Suprapubic skin (tissue), 4 donors: Measurements from ENCODE around the gene HES1. TPM values are rescaled to one million over a fixed set of nuclear protein-coding genes. Genes with fewer than 3 reads are reported as not detected.
A peak's percentile ranks its signal among the peaks of the same experiment; 100 is the strongest.

Experiments used
- DNase-seq, 2 donors: peaks; one replicate each; pipeline ENCODE4 v3.0.0-alpha.2; 2019; ENCODE audit warnings: low spot score in 2 of 2
- H3K27ac ChIP-seq: fragments of 200-600 bp; sonication (generic); one replicate; pipeline ENCODE4 v1.5.1; 2019
- H3K27me3 ChIP-seq: fragments of 200-600 bp; sonication (generic); one replicate; pipeline ENCODE4 v1.5.1; 2019
- H3K36me3 ChIP-seq: fragments of 200-600 bp; sonication (generic); one replicate; pipeline ENCODE4 v1.5.1; 2019
- H3K4me1 ChIP-seq: fragments of 200-600 bp; sonication (generic); one replicate; pipeline ENCODE4 v1.5.1; 2019
- H3K4me3 ChIP-seq: fragments of 200-600 bp; sonication (generic); one replicate; pipeline ENCODE4 v1.5.1; 2019; ENCODE audit warnings: mild to moderate bottlenecking
- H3K9me3 ChIP-seq: fragments of 200-600 bp; sonication (generic); one replicate; pipeline ENCODE4 v1.5.1; 2019
- CTCF ChIP-seq, 2 donors: fragments of 200-600 bp in 1 of 2; fragments of 450-650 bp in 1 of 2; sonication (generic) in 1 of 2; IDR thresholded peaks; one replicate each; pipeline ENCODE4 v1.5.1; 2016 to 2019; ENCODE audit warnings: antibody characterized with exemption in 2 of 2, mild to moderate bottlenecking in 1 of 2, moderate library complexity in 1 of 2
- EP300 ChIP-seq: sonication (generic); formaldehyde crosslinking; IDR thresholded peaks from one replicate; pipeline ENCODE4 v1.6.1; 2017; ENCODE audit warnings: antibody characterized with exemption
- POLR2A ChIP-seq, 2 donors: fragments of 450-650 bp; IDR thresholded peaks; one replicate each; pipeline ENCODE4 v1.6.1; 2017; ENCODE audit warnings: antibody characterized with exemption in 2 of 2, mild to moderate bottlenecking in 2 of 2, moderate library complexity in 2 of 2
- POLR2AphosphoS5 ChIP-seq, 3 donors: sonication (generic); formaldehyde crosslinking; IDR thresholded peaks; one replicate each; pipeline ENCODE4 v1.6.1; 2017; ENCODE audit warnings: antibody characterized with exemption in 3 of 3
- WGBS: methylation state at CpG from one replicate; pipeline ENCODE4 v1.1.5; 2018; 5-methylcytosine and 5-hydroxymethylcytosine counted together
- total RNA-seq, 4 donors: library from RNA; depleted of rRNA; stranded (reverse); fragments of >200 nt; gene quantifications; one replicate each; pipeline ENCODE4 v1.1.0, GENCODE V29; 2016

The HES1 gene
- total RNA-seq = 100 to 1,000 TPM; 128 to 206 (median 154) TPM

GRCh38 chr3:194135806-194136518, at the start of gene HES1:
Gene HES1 (plus strand): TSS chr3:194136148. CDS start chr3:194136381, 233 bp downstream.
- peak within 1 kb of the TSS; percentile 92 for H3K27ac ChIP-seq
- 1% methylated on average over 29 of the region's 29 CpGs for WGBS
- H3K36me3 ChIP-seq = peaks cover 6% of the 10 kb centered on the region
- H3K27me3 ChIP-seq = no peaks in the 10 kb centered on the region
- TF ChIP-seq POLR2AphosphoS5 (IDR thresholded peaks at IDR 0.05) = peak; percentile 93 to 96 (median 95)
- no peak for TF ChIP-seq EP300
- TF ChIP-seq CTCF (IDR thresholded peaks at IDR 0.05) = no peak
- peak; percentile 69 to 92 for TF ChIP-seq POLR2A (IDR thresholded peaks at IDR 0.05)
- H3K4me1 ChIP-seq = peaks cover 89% of the 10 kb centered on the region
- H3K4me3 ChIP-seq = peak within 1 kb of the TSS; percentile 68
- no peaks in the 10 kb centered on the region for H3K9me3 ChIP-seq
- peak; percentile 94 for DNase-seq

DNA sequence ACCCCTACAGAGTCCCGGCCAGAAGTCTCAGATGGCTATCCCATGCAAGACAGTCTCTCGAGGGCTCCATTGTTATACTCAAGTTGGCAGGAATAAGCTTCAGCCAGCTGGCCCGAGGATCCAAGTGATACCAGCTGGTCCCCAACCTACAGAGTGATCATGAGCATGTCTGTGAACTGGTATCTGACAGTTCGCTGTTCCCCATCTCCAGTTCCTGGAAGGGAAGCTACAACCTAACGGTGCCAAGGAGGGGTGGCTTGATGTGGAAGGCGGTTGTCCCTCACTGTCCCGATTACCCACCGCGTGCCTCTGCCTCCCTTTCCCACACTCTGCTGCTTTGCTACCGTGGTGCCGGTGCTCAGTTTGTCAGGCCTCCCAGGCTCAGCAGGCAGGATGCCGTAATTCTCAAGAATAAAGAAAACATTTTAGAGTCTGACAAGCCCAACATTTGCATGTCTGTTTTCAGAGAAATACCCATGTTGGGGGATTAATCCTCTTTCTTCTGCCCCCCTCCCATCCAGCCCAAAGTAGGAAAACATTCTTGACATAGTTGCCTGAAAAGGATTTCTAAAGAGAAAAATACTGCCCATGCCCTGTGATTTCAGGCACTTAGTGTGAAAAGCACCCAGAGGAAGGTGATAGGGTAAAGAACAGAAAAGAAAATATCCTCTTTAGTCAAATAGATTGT, 49.4 kb upstream of the HES1 start:
- TF ChIP-seq CTCF (IDR thresholded peaks at IDR 0.05) (no peak), EP300 (no peak), POLR2A (IDR thresholded peaks at IDR 0.05) (no peak), POLR2AphosphoS5 (IDR thresholded peaks at IDR 0.05) (no peak)
- peak; percentile 34 to 58 for DNase-seq
- 93% methylated on average over 11 of the region's 12 CpGs for WGBS
- H3K9me3 ChIP-seq = no peaks in the 10 kb centered on the region
- H3K36me3 ChIP-seq = no peaks in the 10 kb centered on the region
- H3K27me3 ChIP-seq = no peaks in the 10 kb centered on the region
- no peak overlapping the region for H3K27ac ChIP-seq
- peaks cover 41% of the 10 kb centered on the region for H3K4me1 ChIP-seq
- H3K4me3 ChIP-seq = no peak overlapping the region

GRCh38 chr3:194087280-194087679, 48.7 kb upstream of the HES1 start:
- no peak overlapping the region for H3K4me3 ChIP-seq
- peaks cover 37% of the 10 kb centered on the region for H3K4me1 ChIP-seq
- WGBS = 89% methylated on average over 5 of the region's 5 CpGs
- peak in 1 of 2 donors; percentile 37 for DNase-seq
- no peaks in the 10 kb centered on the region for H3K27me3 ChIP-seq
- TF ChIP-seq EP300 = no peak
- no peak for TF ChIP-seq POLR2A (IDR thresholded peaks at IDR 0.05)
- TF ChIP-seq POLR2AphosphoS5 (IDR thresholded peaks at IDR 0.05) = no peak
- TF ChIP-seq CTCF (IDR thresholded peaks at IDR 0.05) = no peak
- no peak overlapping the region for H3K27ac ChIP-seq
- H3K36me3 ChIP-seq = no peaks in the 10 kb centered on the region
- no peaks in the 10 kb centered on the region for H3K9me3 ChIP-seq

DNA sequence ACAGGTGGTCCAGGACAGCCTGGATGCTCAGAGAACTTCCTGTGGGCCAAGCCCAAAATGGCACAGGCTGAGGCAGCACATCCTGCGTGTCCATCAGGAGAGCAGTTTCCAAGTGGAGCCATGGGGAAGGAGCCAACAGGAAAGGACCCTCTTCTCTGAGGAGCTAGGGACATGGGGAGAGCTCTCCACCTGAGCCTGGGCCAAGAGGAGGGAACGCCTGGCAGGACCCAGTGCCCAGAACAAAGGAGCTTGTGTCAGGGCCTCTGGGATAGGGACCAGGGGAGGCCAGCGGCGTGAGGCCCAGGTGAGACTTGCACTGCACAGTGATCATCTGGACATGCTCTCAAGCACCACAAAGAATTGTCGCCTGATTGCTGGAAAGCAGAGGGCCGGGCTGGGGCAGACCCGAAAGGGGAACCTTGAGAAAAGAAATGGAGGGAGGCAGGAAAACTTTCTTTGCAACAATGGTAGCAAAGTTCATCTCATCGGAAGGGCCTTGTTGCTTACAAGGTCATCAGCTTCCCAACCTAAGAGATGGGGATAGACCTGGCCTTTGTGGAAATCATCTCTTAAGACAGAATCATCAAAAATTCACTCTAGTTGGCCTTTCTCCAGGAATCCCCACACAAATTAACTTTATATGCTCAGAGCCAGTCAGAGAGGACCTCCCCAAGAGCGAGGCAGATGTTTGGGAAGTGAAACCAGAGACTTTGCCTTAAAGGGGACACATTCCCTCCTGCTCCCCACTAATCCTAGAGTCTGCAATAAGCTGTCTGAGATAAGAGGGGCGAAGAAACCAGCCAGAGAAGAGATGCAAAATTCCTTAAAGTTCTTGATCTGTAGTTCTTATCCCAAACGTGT, 47.7 kb upstream of the HES1 start:
- no peaks in the 10 kb centered on the region for H3K27me3 ChIP-seq
- H3K27ac ChIP-seq = peak overlapping the region; percentile 78
- H3K4me1 ChIP-seq = peaks cover 28% of the 10 kb centered on the region
- no peaks in the 10 kb centered on the region for H3K36me3 ChIP-seq
- WGBS = 92% methylated on average over 11 of the region's 11 CpGs
- no peaks in the 10 kb centered on the region for H3K9me3 ChIP-seq
- TF ChIP-seq POLR2A (IDR thresholded peaks at IDR 0.05) = no peak
- TF ChIP-seq CTCF (IDR thresholded peaks at IDR 0.05) = no peak
- no peak for TF ChIP-seq POLR2AphosphoS5 (IDR thresholded peaks at IDR 0.05)
- no peak for TF ChIP-seq EP300
- H3K4me3 ChIP-seq = no peak overlapping the region
- DNase-seq = peak; percentile 58 to 62
